Hepatocyte (in vitro differentiated cells): ENCODE results near the gene PRR19. TPM values are rescaled to one million over a fixed set of nuclear protein-coding genes. Genes with fewer than 3 reads are reported as not detected.
A peak's percentile ranks its signal among the peaks of the same experiment; 100 is the strongest.

Experiments
- DNase-seq: peaks from one replicate; pipeline ENCODE4 v3.0.0-alpha.2; 2016; ENCODE audit warnings: low spot score
- H2AFZ ChIP-seq: fragments of 200-600 bp; sonication (generic); 2 replicates; pipeline ENCODE4 v1.6.0; 2016; ENCODE audit warnings: antibody characterized with exemption, mild to moderate bottlenecking
- H3K27ac ChIP-seq: fragments of 200-600 bp; sonication (generic); 2 replicates; pipeline ENCODE4 v1.5.1; 2016; ENCODE audit warnings: mild to moderate bottlenecking
- H3K27me3 ChIP-seq: fragments of 200-600 bp; sonication (generic); 2 replicates; pipeline ENCODE4 v1.6.1; 2016
- H3K36me3 ChIP-seq: fragments of 200-600 bp; sonication (generic); replicated peaks from 2 replicates; pipeline ENCODE4 v1.5.1; 2016; ENCODE audit warnings: low read depth; ENCODE audit not compliant: insufficient read depth
- H3K4me1 ChIP-seq: fragments of 200-600 bp; sonication (generic); 2 replicates; pipeline ENCODE4 v1.5.1; 2016; ENCODE audit warnings: mild to moderate bottlenecking, moderate library complexity; ENCODE audit not compliant: insufficient read depth
- H3K4me2 ChIP-seq: fragments of 200-600 bp; sonication (generic); 2 replicates; pipeline ENCODE4 v1.6.0; 2016
- H3K4me3 ChIP-seq: fragments of 200-600 bp; sonication (generic); 2 replicates; pipeline ENCODE4 v1.5.1; 2016; ENCODE audit warnings: mild to moderate bottlenecking
- H3K79me2 ChIP-seq: fragments of 200-600 bp; sonication (generic); 2 replicates; pipeline ENCODE4 v1.6.0; 2017; ENCODE audit warnings: mild to moderate bottlenecking
- H3K9me2 ChIP-seq: fragments of 200-600 bp; sonication (generic); replicated peaks from 2 replicates; pipeline ENCODE4 v1.6.0; 2017; ENCODE audit warnings: mild to moderate bottlenecking; ENCODE audit not compliant: insufficient read depth
- H3K9me3 ChIP-seq: fragments of 200-600 bp; sonication (generic); 2 replicates; pipeline ENCODE4 v1.5.1; 2016; ENCODE audit warnings: low read depth, mild to moderate bottlenecking
- H4K20me1 ChIP-seq: fragments of 200-600 bp; sonication (generic); 2 replicates; pipeline ENCODE4 v1.6.0; 2016; ENCODE audit warnings: mild to moderate bottlenecking; ENCODE audit not compliant: insufficient read depth, poor library complexity, severe bottlenecking
- EZH2 ChIP-seq: fragments of 200-600 bp; sonication (generic); IDR thresholded peaks from 2 replicates; pipeline ENCODE4 v1.6.1; 2016; ENCODE audit warnings: antibody characterized with exemption, mild to moderate bottlenecking, borderline replicate concordance
- EZH2phosphoT487 ChIP-seq: fragments of 200-600 bp; sonication (generic); IDR thresholded peaks from one replicate; pipeline ENCODE4 v1.6.1; 2018; ENCODE audit warnings: antibody characterized with exemption, mild to moderate bottlenecking, low read depth, moderate library complexity; ENCODE audit not compliant: unreplicated experiment, severe bottlenecking
- WGBS: methylation state at CpG from one replicate; pipeline ENCODE4 v1.1.6; 2016; ENCODE audit warnings: low lambda C conversion rate; ENCODE audit errors: missing lambda C conversion rate; 5-methylcytosine and 5-hydroxymethylcytosine counted together
- polyA plus RNA-seq: library from polyadenylated mRNA; unstranded; fragments of >200 nt; fragmentation: Nextera tagmentation; extraction: Ambion mirVana; gene quantifications from 2 replicates; pipeline ENCODE4 v1.2.1, GENCODE V29; 2016
- total RNA-seq: library from RNA; depleted of rRNA; stranded (reverse); fragments of >200 nt; gene quantifications from 2 replicates; pipeline ENCODE4 v1.2.3, GENCODE V29; 2014
- TF ChIP-seq, protein P1 (sequence below): fragments of 200-600 bp; sonication (generic); IDR thresholded peaks from 2 replicates; pipeline ENCODE4 v1.5.1; 2016; ENCODE audit warnings: antibody characterized with exemption, mild to moderate bottlenecking; ENCODE audit not compliant: poor library complexity

PRR19 gene
- total and polyA plus RNA-seq, 2 experiments from 2014 or later: 2.2 to 3.0 TPM

DNA sequence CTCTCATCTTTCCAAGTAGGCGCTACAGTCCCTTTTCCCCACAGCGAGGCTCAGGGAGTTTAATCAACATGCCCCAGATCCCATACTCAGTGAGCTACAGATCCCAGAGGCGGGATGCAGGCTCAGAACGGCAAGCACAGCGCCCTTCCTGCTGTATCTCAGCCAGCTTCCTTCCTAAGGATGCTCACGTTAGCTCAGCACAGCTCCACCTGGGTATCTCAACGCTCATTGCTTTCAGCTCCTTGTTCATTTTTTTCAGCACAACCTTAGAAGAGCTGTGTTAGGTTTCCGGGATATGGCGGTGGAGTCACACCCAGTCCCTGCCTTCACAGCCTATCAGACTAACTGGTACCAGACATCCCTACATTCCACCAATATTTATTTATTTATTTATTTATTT is 20.4 kb downstream of the PRR19 start:
- H3K27me3 ChIP-seq: peaks cover 45% of the 10 kb centered on the region
- H3K9me3 ChIP-seq: no peaks in the 10 kb centered on the region
- TF ChIP-seq, protein P1, sequence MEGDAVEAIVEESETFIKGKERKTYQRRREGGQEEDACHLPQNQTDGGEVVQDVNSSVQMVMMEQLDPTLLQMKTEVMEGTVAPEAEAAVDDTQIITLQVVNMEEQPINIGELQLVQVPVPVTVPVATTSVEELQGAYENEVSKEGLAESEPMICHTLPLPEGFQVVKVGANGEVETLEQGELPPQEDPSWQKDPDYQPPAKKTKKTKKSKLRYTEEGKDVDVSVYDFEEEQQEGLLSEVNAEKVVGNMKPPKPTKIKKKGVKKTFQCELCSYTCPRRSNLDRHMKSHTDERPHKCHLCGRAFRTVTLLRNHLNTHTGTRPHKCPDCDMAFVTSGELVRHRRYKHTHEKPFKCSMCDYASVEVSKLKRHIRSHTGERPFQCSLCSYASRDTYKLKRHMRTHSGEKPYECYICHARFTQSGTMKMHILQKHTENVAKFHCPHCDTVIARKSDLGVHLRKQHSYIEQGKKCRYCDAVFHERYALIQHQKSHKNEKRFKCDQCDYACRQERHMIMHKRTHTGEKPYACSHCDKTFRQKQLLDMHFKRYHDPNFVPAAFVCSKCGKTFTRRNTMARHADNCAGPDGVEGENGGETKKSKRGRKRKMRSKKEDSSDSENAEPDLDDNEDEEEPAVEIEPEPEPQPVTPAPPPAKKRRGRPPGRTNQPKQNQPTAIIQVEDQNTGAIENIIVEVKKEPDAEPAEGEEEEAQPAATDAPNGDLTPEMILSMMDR: no peak
- TF ChIP-seq EZH2 (no peak), EZH2phosphoT487 (no peak)
- H3K36me3 ChIP-seq: no peaks in the 10 kb centered on the region
- H4K20me1 ChIP-seq: no peaks in the 10 kb centered on the region
- peaks cover 16% of the 10 kb centered on the region for H3K79me2 ChIP-seq
- no peak for DNase-seq
- H3K4me1 ChIP-seq: peaks cover 16% of the 10 kb centered on the region
- no peak overlapping the region for H3K4me3 ChIP-seq
- H3K4me2 ChIP-seq: no peak overlapping the region
- H2AFZ ChIP-seq: no peak overlapping the region
- H3K27ac ChIP-seq: no peak overlapping the region
- H3K9me2 ChIP-seq: no peaks in the 10 kb centered on the region
- 84% methylated on average over 9 of the region's 9 CpGs for WGBS

DNA sequence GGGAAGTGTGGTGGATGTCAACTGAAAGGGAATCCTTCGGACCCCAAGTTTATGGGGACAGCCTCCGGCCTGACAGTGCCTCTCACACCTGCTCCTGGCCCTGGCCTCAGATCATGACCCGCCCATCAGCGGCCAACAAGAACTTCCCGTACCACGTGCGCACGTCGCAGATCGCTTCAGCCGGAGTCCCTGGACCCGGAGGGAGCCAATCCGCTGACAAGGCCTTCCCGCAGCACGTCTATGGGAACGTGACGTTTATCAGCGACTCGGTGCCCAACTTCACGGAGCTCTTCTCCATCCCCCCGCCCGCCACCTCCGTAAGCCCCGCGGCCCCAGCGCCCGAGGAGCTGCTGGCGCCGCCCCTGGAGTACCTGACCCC is 21.5 kb downstream of the PRR19 start:
- 26% methylated on average over 7 of the region's 29 CpGs for WGBS
- no peak for DNase-seq
- Histone ChIP-seq H4K20me1 (no peaks in the 10 kb centered on the region), H3K4me1 (peaks cover 25% of the 10 kb centered on the region), H3K9me3 (no peaks in the 10 kb centered on the region), H2AFZ (no peak overlapping the region), H3K79me2 (peaks cover 28% of the 10 kb centered on the region), H3K36me3 (no peaks in the 10 kb centered on the region), H3K27ac (no peak overlapping the region), H3K4me2 (peak overlapping the region; percentile 64), H3K4me3 (no peak overlapping the region), H3K27me3 (peaks cover 45% of the 10 kb centered on the region), H3K9me2 (no peaks in the 10 kb centered on the region)
- TF ChIP-seq, protein P1: no peak
- TF ChIP-seq EZH2phosphoT487: no peak
- TF ChIP-seq EZH2: no peak

DNA sequence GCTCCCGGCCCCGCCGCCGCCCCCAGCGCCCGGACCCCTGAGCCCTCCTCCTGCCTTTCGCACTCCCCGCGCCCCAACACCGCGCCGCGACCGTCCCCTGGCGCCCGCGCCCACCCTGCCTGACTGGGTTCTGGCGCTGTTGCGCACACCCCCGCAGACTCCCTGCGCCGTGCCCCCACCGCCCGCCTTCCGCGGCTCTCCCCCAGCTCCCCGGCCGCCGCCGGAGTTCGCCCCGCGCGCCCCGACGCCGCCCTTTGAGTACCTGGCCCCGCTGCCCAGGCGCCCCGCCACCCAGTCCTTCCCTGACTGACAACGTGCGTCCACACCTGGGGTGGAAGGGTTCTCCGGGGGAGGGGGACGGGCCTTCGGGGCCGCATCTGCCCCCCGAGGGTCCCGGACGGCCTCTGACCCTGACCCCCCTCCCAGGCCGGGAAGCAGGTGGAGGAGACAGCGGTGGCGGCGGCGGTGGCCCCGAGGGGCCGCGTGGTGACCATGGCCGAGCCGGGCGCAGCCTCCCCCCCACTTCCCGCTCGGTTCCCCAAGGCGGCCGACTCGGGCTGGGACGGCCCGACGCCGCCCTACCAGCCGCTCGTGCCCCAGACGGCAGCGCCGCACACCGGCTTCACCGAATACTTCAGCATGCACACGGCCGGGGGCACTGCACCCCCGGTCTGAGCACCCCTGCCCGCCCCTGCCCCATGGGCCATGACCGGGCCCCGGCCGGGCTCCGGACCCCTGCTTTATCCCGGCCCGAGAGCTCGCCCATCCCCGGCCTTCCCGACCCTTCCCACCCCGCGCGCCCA is 22.1 kb downstream of the PRR19 start:
- H3K9me3 ChIP-seq: no peaks in the 10 kb centered on the region
- H3K27me3 ChIP-seq: peaks cover 45% of the 10 kb centered on the region
- no peaks in the 10 kb centered on the region for H3K9me2 ChIP-seq
- no peak overlapping the region for H3K4me3 ChIP-seq
- no peak overlapping the region for H3K27ac ChIP-seq
- H3K36me3 ChIP-seq: no peaks in the 10 kb centered on the region
- peaks cover 25% of the 10 kb centered on the region for H3K4me1 ChIP-seq
- DNase-seq: no peak
- peaks cover 34% of the 10 kb centered on the region for H3K79me2 ChIP-seq
- 3% methylated on average over 29 of the region's 92 CpGs for WGBS
- TF ChIP-seq EZH2: peak; percentile 83
- TF ChIP-seq, protein P1: no peak
- TF ChIP-seq EZH2phosphoT487: no peak
- peak overlapping the region; percentile 40 for H2AFZ ChIP-seq
- no peaks in the 10 kb centered on the region for H4K20me1 ChIP-seq
- peak overlapping the region; percentile 64 for H3K4me2 ChIP-seq
